Esophagus squamous epithelium (tissue), 5 donors: Measurements from ENCODE around the gene SARM1. TPM values are rescaled to one million over a fixed set of nuclear protein-coding genes. Genes with fewer than 3 reads are reported as not detected.

Experiments
- DNase-seq: peaks from one replicate; lab custom pipeline; 2025; lab: John Stamatoyannopoulos, UW
- H3K27ac ChIP-seq, 4 donors: fragments of 200-600 bp; sonication (generic); one replicate each; pipeline ENCODE4 v1.5.1; 2016 to 2019; ENCODE audit warnings: mild to moderate bottlenecking in 1 of 4
- H3K27me3 ChIP-seq, 4 donors: fragments of 200-600 bp; sonication (generic); 1 replicate in 3 of 4; 2 replicates in 1 of 4; pipeline versions ENCODE4 v1.5.1 to v1.6.0; 2017 to 2021; ENCODE audit warnings: antibody characterized with exemption in 1 of 4
- H3K36me3 ChIP-seq, 3 donors: fragments of 200-600 bp; sonication (generic); one replicate each; pipeline ENCODE4 v1.5.1; 2016 to 2019
- H3K4me1 ChIP-seq, 3 donors: fragments of 200-600 bp; sonication (generic); one replicate each; pipeline ENCODE4 v1.5.1; 2017 to 2019
- H3K4me3 ChIP-seq, 4 donors: fragments of 200-600 bp; sonication (generic); 1 replicate in 3 of 4; 2 replicates in 1 of 4; pipeline ENCODE4 v1.5.1; 2016 to 2019; ENCODE audit warnings: mild to moderate bottlenecking in 2 of 4, moderate library complexity in 1 of 4
- H3K9me3 ChIP-seq, 3 donors: fragments of 200-600 bp; sonication (generic); one replicate each; pipeline ENCODE4 v1.5.1; 2016 to 2019
- CTCF ChIP-seq, 6 experiments: fragments of 450-650 bp in 4 of 6; fragments of 200-600 bp in 2 of 6; sonication (generic) in 2 of 6; IDR thresholded peaks; one replicate each; pipeline ENCODE4 v1.5.1; 2016 to 2019; ENCODE audit warnings: antibody characterized with exemption in 6 of 6, mild to moderate bottlenecking in 4 of 6, moderate library complexity in 4 of 6
- POLR2A ChIP-seq, 4 donors: fragments of 450-650 bp; IDR thresholded peaks; one replicate each; pipeline ENCODE4 v1.6.1; 2017; ENCODE audit warnings: antibody characterized with exemption in 4 of 4, mild to moderate bottlenecking in 4 of 4, moderate library complexity in 3 of 4
- WGBS, 2 donors: methylation state at CpG; one replicate each; pipeline ENCODE4 v1.1.5; 2018; 5-methylcytosine and 5-hydroxymethylcytosine counted together
- intact Hi-C: fragments of 100-400 bp; cut with DNase I; formaldehyde crosslinking; loops from one replicate; pipeline ENCODE4 v1.15.0; 2022
- total RNA-seq, 4 donors: library from RNA; depleted of rRNA; stranded (reverse); fragments of >200 nt; gene quantifications; one replicate each; pipeline ENCODE4 v1.1.0, GENCODE V29; 2016
- donor health status: DM: yes; HTN: yes; CAD: no.

SARM1 gene
- total RNA-seq, 4 donors from 2014 or later: 1.1 to 7.2 (median 2.5) TPM

- intact Hi-C loops: no loop called here
- no peaks in the 10 kb centered on the region for H3K27me3 ChIP-seq
- peaks cover 5 to 26% (median 13%) of the 10 kb centered on the region in 3 donors for H3K4me1 ChIP-seq
- H3K36me3 ChIP-seq: peaks cover 40 to 100% (median 81%) of the 10 kb centered on the region in 3 donors
- H3K27ac ChIP-seq: peak overlapping the region in 1 of 4 donors; percentile 70
- no peak overlapping the region for H3K4me3 ChIP-seq
- DNase-seq: no peak
- no peak for TF ChIP-seq POLR2A (IDR thresholded peaks at IDR 0.05)
- no peak for TF ChIP-seq CTCF (IDR thresholded peaks at IDR 0.05)
- WGBS, 2 donors: 90 to 94% methylated on average over 2 of the region's 2 CpGs
- H3K9me3 ChIP-seq: no peaks in the 10 kb centered on the region
These were observed 25.3 kb upstream of the SARM1 start for GRCh38 chr17:28346199-28346580.

GRCh38 chr17:28346746-28347246 is 24.7 kb upstream of the SARM1 start:
- no peak overlapping the region for H3K4me3 ChIP-seq
- no peaks in the 10 kb centered on the region for H3K27me3 ChIP-seq
- WGBS, 2 donors: 49 to 59% methylated on average over 6 to 7 of the region's 7 CpGs
- H3K27ac ChIP-seq: peak overlapping the region in 3 of 4 donors; percentile 11 to 70 (median 51)
- peaks cover 5 to 26% (median 13%) of the 10 kb centered on the region in 3 donors for H3K4me1 ChIP-seq
- no peak for DNase-seq
- H3K9me3 ChIP-seq: no peaks in the 10 kb centered on the region
- H3K36me3 ChIP-seq: peaks cover 38 to 100% (median 81%) of the 10 kb centered on the region in 3 donors
- intact Hi-C loops: no loop called here
- TF ChIP-seq CTCF (IDR thresholded peaks at IDR 0.05) (peak in 4 of 6 experiments; percentile 10 to 42 (median 29)), POLR2A (IDR thresholded peaks at IDR 0.05) (no peak)

- peaks cover 35 to 100% (median 80%) of the 10 kb centered on the region in 3 donors for H3K36me3 ChIP-seq
- DNase-seq: no peak
- intact Hi-C loops: no loop called here
- H3K27me3 ChIP-seq: no peaks in the 10 kb centered on the region
- no peaks in the 10 kb centered on the region for H3K9me3 ChIP-seq
- H3K27ac ChIP-seq: peak overlapping the region in 3 of 4 donors; percentile 28 to 70 (median 51)
- no peak overlapping the region for H3K4me3 ChIP-seq
- H3K4me1 ChIP-seq: peaks cover 5 to 26% (median 13%) of the 10 kb centered on the region in 3 donors
- TF ChIP-seq POLR2A (IDR thresholded peaks at IDR 0.05): no peak
- no peak for TF ChIP-seq CTCF (IDR thresholded peaks at IDR 0.05)
- 68 to 100% methylated on average over 1 to 6 of the region's 8 CpGs for WGBS, 2 donors
These were observed 24.1 kb upstream of the SARM1 start for GRCh38 chr17:28347261-28347891.

GRCh38 chr17:28348979-28349378 is 22.5 kb upstream of the SARM1 start:
- no peaks in the 10 kb centered on the region for H3K27me3 ChIP-seq
- no peak for DNase-seq
- intact Hi-C loops: no loop called here
- H3K4me3 ChIP-seq: no peak overlapping the region
- H3K9me3 ChIP-seq: no peaks in the 10 kb centered on the region
- 60% methylated on average over 1 of the region's 3 CpGs; no CpG with 5 or more reads in 1 of the 2 donors for WGBS, 2 donors
- H3K4me1 ChIP-seq: peaks cover 5 to 20% (median 13%) of the 10 kb centered on the region in 3 donors
- TF ChIP-seq CTCF (IDR thresholded peaks at IDR 0.05) (no peak), POLR2A (IDR thresholded peaks at IDR 0.05) (no peak)
- H3K36me3 ChIP-seq: peaks cover 42 to 100% (median 76%) of the 10 kb centered on the region in 3 donors
- no peak overlapping the region for H3K27ac ChIP-seq

GRCh38 chr17:28350271-28350670 is 21.2 kb upstream of the SARM1 start:
- Histone ChIP-seq H3K27ac (no peak overlapping the region), H3K4me3 (no peak overlapping the region), H3K9me3 (no peaks in the 10 kb centered on the region), H3K4me1 (peaks cover 5 to 23% (median 13%) of the 10 kb centered on the region in 3 donors), H3K27me3 (no peaks in the 10 kb centered on the region), H3K36me3 (peaks cover 37 to 100% (median 69%) of the 10 kb centered on the region in 3 donors)
- TF ChIP-seq CTCF (IDR thresholded peaks at IDR 0.05): no peak
- DNase-seq: no peak
- WGBS, 2 donors: 83 to 87% methylated on average over 6 of the region's 7 CpGs
- intact Hi-C loops: no loop called here
